Astrocyte (in vitro differentiated cells and primary cell): ENCODE results near the gene TKFC.

ENCODE experiments used
- EZH2 ChIP-seq: IDR thresholded peaks from 2 replicates; pipeline ENCODE4 v1.6.1; 2012; ENCODE audit warnings: mild to moderate bottlenecking, low read length, inconsistent platforms; ENCODE audit not compliant: insufficient read depth
- TF ChIP-seq, protein P1 (sequence below): IDR thresholded peaks from 2 replicates; pipeline ENCODE4 v1.5.1; 2011; ENCODE audit warnings: low read depth, mild to moderate bottlenecking, inconsistent platforms, low read length, moderate library complexity; ENCODE audit not compliant: insufficient read depth

- no peak for TF ChIP-seq EZH2
- TF ChIP-seq, protein P1, sequence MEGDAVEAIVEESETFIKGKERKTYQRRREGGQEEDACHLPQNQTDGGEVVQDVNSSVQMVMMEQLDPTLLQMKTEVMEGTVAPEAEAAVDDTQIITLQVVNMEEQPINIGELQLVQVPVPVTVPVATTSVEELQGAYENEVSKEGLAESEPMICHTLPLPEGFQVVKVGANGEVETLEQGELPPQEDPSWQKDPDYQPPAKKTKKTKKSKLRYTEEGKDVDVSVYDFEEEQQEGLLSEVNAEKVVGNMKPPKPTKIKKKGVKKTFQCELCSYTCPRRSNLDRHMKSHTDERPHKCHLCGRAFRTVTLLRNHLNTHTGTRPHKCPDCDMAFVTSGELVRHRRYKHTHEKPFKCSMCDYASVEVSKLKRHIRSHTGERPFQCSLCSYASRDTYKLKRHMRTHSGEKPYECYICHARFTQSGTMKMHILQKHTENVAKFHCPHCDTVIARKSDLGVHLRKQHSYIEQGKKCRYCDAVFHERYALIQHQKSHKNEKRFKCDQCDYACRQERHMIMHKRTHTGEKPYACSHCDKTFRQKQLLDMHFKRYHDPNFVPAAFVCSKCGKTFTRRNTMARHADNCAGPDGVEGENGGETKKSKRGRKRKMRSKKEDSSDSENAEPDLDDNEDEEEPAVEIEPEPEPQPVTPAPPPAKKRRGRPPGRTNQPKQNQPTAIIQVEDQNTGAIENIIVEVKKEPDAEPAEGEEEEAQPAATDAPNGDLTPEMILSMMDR = no peak
Observed at GRCh38 chr11:61364012-61364675, 31.1 kb downstream of the TKFC start.
